Spleen (tissue), 7 donors: ENCODE measurements around the gene SEPTIN11.

ENCODE experiments used
- POLR2A ChIP-seq, 3 donors: fragments of 450-650 bp; IDR thresholded peaks; one replicate each; pipeline ENCODE4 v1.5.1; 2017; ENCODE audit warnings: antibody characterized with exemption in 3 of 3, mild to moderate bottlenecking in 1 of 3
- TF ChIP-seq, protein P1 (sequence below), 11 experiments: fragments of 200-600 bp in 7 of 11; fragments of 450-650 bp in 4 of 11; sonication (generic) in 4 of 11; IDR thresholded peaks in 8 of 11; conservative IDR thresholded peaks in 3 of 11; 1 replicate in 7 of 11; 2 replicates in 4 of 11; pipeline versions ENCODE4 v1.4.0 to v1.8.0; 2016 to 2021; ENCODE audit warnings: antibody characterized with exemption in 11 of 11, inconsistent platforms in 4 of 11, mild to moderate bottlenecking in 1 of 11
- donor health status: DM: no; HTN: no; CAD: no; lungs with moderate emphysema.
- donor health status: DM: no; HTN: no; CAD: no.
- donor health status: DM: no; HTN: no; CAD: no.

DNA sequence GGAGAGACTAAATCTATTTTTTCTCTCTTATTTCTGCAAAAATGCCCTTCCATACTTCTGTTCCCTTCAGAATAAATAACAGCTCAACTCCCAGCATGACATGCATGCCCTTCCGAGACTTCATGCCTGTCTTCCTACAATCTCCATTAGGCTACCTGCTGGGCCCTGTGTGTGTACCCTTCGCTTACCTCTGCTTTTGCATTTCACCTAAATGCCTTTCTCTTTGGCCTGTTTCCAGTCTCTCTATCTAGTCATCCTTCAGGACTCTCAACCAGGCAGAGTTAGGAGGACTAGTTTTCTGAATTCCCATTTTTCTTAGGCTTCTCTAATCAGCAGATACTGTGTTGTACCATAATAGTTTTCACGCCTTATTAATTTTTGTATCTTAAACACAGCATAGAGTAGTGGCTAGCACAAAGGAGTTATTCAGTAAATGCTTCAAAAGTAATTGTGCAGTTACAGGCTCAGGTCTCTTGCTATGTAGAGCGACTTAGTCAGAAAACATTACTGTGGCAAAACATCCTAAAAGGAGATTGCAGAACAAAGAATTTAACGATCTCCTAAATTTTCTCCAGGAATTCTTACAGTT lies 20.5 kb downstream of the SEPTIN11 start:
- TF ChIP-seq, protein P1, sequence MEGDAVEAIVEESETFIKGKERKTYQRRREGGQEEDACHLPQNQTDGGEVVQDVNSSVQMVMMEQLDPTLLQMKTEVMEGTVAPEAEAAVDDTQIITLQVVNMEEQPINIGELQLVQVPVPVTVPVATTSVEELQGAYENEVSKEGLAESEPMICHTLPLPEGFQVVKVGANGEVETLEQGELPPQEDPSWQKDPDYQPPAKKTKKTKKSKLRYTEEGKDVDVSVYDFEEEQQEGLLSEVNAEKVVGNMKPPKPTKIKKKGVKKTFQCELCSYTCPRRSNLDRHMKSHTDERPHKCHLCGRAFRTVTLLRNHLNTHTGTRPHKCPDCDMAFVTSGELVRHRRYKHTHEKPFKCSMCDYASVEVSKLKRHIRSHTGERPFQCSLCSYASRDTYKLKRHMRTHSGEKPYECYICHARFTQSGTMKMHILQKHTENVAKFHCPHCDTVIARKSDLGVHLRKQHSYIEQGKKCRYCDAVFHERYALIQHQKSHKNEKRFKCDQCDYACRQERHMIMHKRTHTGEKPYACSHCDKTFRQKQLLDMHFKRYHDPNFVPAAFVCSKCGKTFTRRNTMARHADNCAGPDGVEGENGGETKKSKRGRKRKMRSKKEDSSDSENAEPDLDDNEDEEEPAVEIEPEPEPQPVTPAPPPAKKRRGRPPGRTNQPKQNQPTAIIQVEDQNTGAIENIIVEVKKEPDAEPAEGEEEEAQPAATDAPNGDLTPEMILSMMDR (IDR thresholded peaks at IDR 0.05 in 8 of 11, conservative IDR thresholded peaks at IDR 0.05 in 3 of 11): no peak
- no peak for TF ChIP-seq POLR2A (IDR thresholded peaks at IDR 0.05)
